DMS 273 treated with DMSO at 0.1 percent for 48 hours (cell line): ENCODE measurements around the gene POLR1A.
A peak's percentile ranks its signal among the peaks of the same experiment; 100 is the strongest.

Experiments used
- DNase-seq: peaks from one replicate; lab custom pipeline; 2025; lab: John Stamatoyannopoulos, UW

Gene POLR1A

GRCh38 chr2:86021396-86022378 is 84.0 kb downstream of the POLR1A start:
- no peak for DNase-seq

GRCh38 chr2:86020984-86021383 is 84.7 kb downstream of the POLR1A start:
- no peak for DNase-seq

GRCh38 chr2:86019121-86019520 is 86.6 kb downstream of the POLR1A start:
- DNase-seq = no peak

GRCh38 chr2:86017901-86018896 is 87.5 kb downstream of the POLR1A start:
- DNase-seq = no peak

GRCh38 chr2:86016581-86016980 is 89.1 kb downstream of the POLR1A start:
- no peak for DNase-seq

- no peak for DNase-seq
Observed at GRCh38 chr2:86015699-86016098, 90.0 kb downstream of the POLR1A start.

- DNase-seq = no peak
Observed at GRCh38 chr2:86015006-86015405, 90.7 kb downstream of the POLR1A start.

- no peak for DNase-seq
Observed at GRCh38 chr2:86014493-86014892, 91.2 kb downstream of the POLR1A start.

- DNase-seq = no peak
Observed at GRCh38 chr2:86012007-86012712, 93.5 kb downstream of the POLR1A start.

- DNase-seq = no peak
Observed at GRCh38 chr2:86011449-86011941, 94.2 kb downstream of the POLR1A start.

GRCh38 chr2:86010083-86010482 is 95.6 kb downstream of the POLR1A start:
- DNase-seq = no peak

GRCh38 chr2:86006524-86006923 is 99.2 kb downstream of the POLR1A start:
- DNase-seq = no peak

- no peak for DNase-seq
Observed at GRCh38 chr2:86003967-86004366, 101.7 kb downstream of the POLR1A start.

- no peak for DNase-seq
Observed at GRCh38 chr2:86003104-86003503, 102.6 kb downstream of the POLR1A start.

GRCh38 chr2:86002375-86002774 is 103.3 kb downstream of the POLR1A start:
- no peak for DNase-seq

GRCh38 chr2:86001326-86001725 is 104.4 kb downstream of the POLR1A start:
- DNase-seq = no peak

GRCh38 chr2:86000938-86001312 is 104.8 kb downstream of the POLR1A start:
- peak; percentile 2 for DNase-seq

- DNase-seq = no peak
Observed at GRCh38 chr2:86000131-86000937, 105.4 kb downstream of the POLR1A start.

- DNase-seq = no peak
Observed at GRCh38 chr2:85999061-85999831, 106.4 kb downstream of the POLR1A start.
